NT2/D1 (cell line): ENCODE measurements around the gene GGACT.

Experiments used
- SUZ12 ChIP-seq: IDR thresholded peaks from 2 replicates; pipeline ENCODE4 v1.6.1; 2011; ENCODE audit not compliant: insufficient read length, insufficient read depth; ENCODE audit errors: extremely low read depth
- YY1 ChIP-seq: IDR thresholded peaks from 2 replicates; pipeline ENCODE4 v1.6.1; 2011; ENCODE audit not compliant: insufficient read length, insufficient read depth
- ZNF274 ChIP-seq: IDR thresholded peaks from 2 replicates; pipeline ENCODE4 v1.6.1; 2011; ENCODE audit warnings: mild to moderate bottlenecking, low read depth, low read length

DNA sequence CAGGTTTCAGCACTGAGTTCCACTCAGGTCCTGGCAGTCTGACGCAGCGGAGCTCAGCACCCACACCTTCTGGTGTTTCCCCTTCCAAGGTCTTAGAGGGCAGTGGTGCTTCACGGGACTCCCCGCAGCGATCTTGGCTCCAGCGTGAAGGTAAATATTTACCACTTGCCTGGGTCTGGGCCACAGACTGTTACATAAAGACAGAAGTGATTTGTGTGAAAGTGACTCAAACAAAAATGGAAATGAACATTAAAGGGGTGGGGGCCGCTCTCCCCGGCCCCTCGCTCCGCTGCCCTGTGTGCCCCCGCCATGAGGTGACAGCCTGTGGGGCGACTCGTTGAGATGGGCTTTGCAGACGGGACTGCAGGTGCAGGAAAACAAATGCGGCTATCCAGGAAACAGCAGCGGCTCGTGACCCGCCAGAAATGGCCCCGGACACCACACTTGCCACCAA lies 55.0 kb downstream of the GGACT start:
- TF ChIP-seq SUZ12 (no peak), YY1 (no peak), ZNF274 (no peak)
